GM23338 (cell line): ENCODE measurements around the gene MYO7B. TPM values are rescaled to one million over a fixed set of nuclear protein-coding genes. Genes with fewer than 3 reads are reported as not detected.
A peak's percentile ranks its signal among the peaks of the same experiment; 100 is the strongest.

ENCODE experiments used
- ATAC-seq: fragments of 200-7000 bp; cut with Tn5 transposase; 3 replicates; pipeline ENCODE4 v1.9.1; 2020
- DNase-seq: peaks from one replicate; pipeline ENCODE4 v3.0.0-alpha.2; 2015; ENCODE audit warnings: low spot score
- H2AFZ ChIP-seq: fragments of 200-600 bp; sonication (generic); 2 replicates; pipeline ENCODE4 v1.8.0; 2016; ENCODE audit warnings: antibody characterized with exemption, mild to moderate bottlenecking, moderate library complexity
- H3F3A ChIP-seq: fragments of 200-600 bp; sonication (generic); replicated peaks from 2 replicates; pipeline ENCODE4 v1.8.0; 2017; ENCODE audit warnings: antibody characterized with exemption, mixed run types, low read depth
- H3K27ac ChIP-seq: fragments of 200-600 bp; sonication (generic); 2 replicates; pipeline ENCODE4 v1.6.1; 2016; ENCODE audit warnings: low read depth
- H3K27me3 ChIP-seq: fragments of 200-600 bp; sonication (generic); 2 replicates; pipeline ENCODE4 v1.8.0; 2016; ENCODE audit warnings: mild to moderate bottlenecking, mixed run types, moderate library complexity; ENCODE audit not compliant: insufficient read depth
- H3K36me3 ChIP-seq: fragments of 200-600 bp; sonication (generic); 2 replicates; pipeline ENCODE4 v1.8.0; 2016; ENCODE audit warnings: mild to moderate bottlenecking; ENCODE audit not compliant: insufficient read depth
- H3K4me1 ChIP-seq: fragments of 200-600 bp; sonication (generic); 2 replicates; pipeline ENCODE4 v1.8.0; 2016; ENCODE audit warnings: mild to moderate bottlenecking, moderate library complexity; ENCODE audit not compliant: insufficient read depth
- H3K4me2 ChIP-seq: fragments of 200-600 bp; sonication (generic); 2 replicates; pipeline ENCODE4 v1.7.1; 2017; ENCODE audit warnings: mixed run types
- H3K4me3 ChIP-seq: fragments of 200-600 bp; sonication (generic); 2 replicates; pipeline ENCODE4 v1.6.1; 2016; ENCODE audit warnings: mixed run types
- H3K79me2 ChIP-seq: fragments of 200-600 bp; sonication (generic); replicated peaks from 2 replicates; pipeline ENCODE4 v1.8.0; 2017; ENCODE audit warnings: mild to moderate bottlenecking; ENCODE audit not compliant: insufficient read depth
- H3K9me2 ChIP-seq: fragments of 200-600 bp; sonication (generic); 2 replicates; pipeline ENCODE4 v1.8.0; 2017; ENCODE audit not compliant: insufficient read depth
- H4K20me1 ChIP-seq: fragments of 200-600 bp; sonication (generic); replicated peaks from 2 replicates; pipeline ENCODE4 v1.8.0; 2017; ENCODE audit warnings: mild to moderate bottlenecking; ENCODE audit not compliant: insufficient read depth
- H3K27ac Mint-ChIP-seq: 2 replicates; pipeline ENCODE4 v1.8.0; 2020; ENCODE audit warnings: inconsistent platforms, mild to moderate bottlenecking, moderate library complexity, mixed read lengths
- H3K27me3 Mint-ChIP-seq: 3 replicates; pipeline ENCODE4 v1.8.0; 2022; ENCODE audit warnings: low read depth, mild to moderate bottlenecking, moderate library complexity, mixed read lengths, inconsistent platforms; ENCODE audit not compliant: insufficient read depth, poor library complexity
- H3K36me3 Mint-ChIP-seq: 3 replicates; pipeline ENCODE4 v1.8.0; 2021; ENCODE audit warnings: low read depth, mild to moderate bottlenecking, inconsistent platforms, moderate library complexity, mixed read lengths
- H3K4me1 Mint-ChIP-seq: 3 replicates; pipeline ENCODE4 v1.8.0; 2020; ENCODE audit warnings: mild to moderate bottlenecking, inconsistent platforms, mixed read lengths
- H3K4me3 Mint-ChIP-seq: 3 replicates; pipeline ENCODE4 v1.8.0; 2021; ENCODE audit warnings: moderate library complexity, mild to moderate bottlenecking, inconsistent platforms, mixed read lengths
- H3K9me3 Mint-ChIP-seq: 3 replicates; pipeline ENCODE4 v1.8.0; 2020; ENCODE audit warnings: moderate library complexity, mild to moderate bottlenecking, inconsistent platforms, mixed read lengths
- CREB1 ChIP-seq: fragments of 250-450 bp; sonication (Bioruptor Pico); IDR thresholded peaks from 2 replicates; pipeline ENCODE4 v1.5.0; 2020; ENCODE audit warnings: low read depth, mild to moderate bottlenecking, moderate library complexity
- CTCF ChIP-seq, 2 experiments: fragments of 200-600 bp in 1 of 2; sonication (generic) in 1 of 2; conservative IDR thresholded peaks; 2 replicates each; pipeline versions ENCODE4 v1.5.1 to v1.6.1; 2016 to 2017; ENCODE audit warnings: antibody characterized with exemption in 2 of 2, low read depth in 2 of 2, mild to moderate bottlenecking in 2 of 2, moderate library complexity in 1 of 2
- EZH2 ChIP-seq: fragments of 200-600 bp; sonication (generic); IDR thresholded peaks from one replicate; pipeline ENCODE4 v1.8.0; 2017; ENCODE audit warnings: antibody characterized with exemption, mild to moderate bottlenecking, low read depth; ENCODE audit not compliant: unreplicated experiment
- EZH2phosphoT487 ChIP-seq: fragments of 200-600 bp; sonication (generic); IDR thresholded peaks from one replicate; pipeline ENCODE4 v1.8.1; 2018; ENCODE audit warnings: antibody characterized with exemption; ENCODE audit not compliant: unreplicated experiment
- POLR2AphosphoS5 ChIP-seq: IDR thresholded peaks from 2 replicates; pipeline ENCODE4 v1.6.1; 2016; ENCODE audit warnings: antibody characterized with exemption, low read depth
- STAT1 ChIP-seq: IDR thresholded peaks from one replicate; pipeline ENCODE4 v1.6.1; 2016; ENCODE audit warnings: antibody characterized with exemption; ENCODE audit not compliant: unreplicated experiment
- polyA plus RNA-seq: library from polyadenylated mRNA; unstranded; fragments of >200 nt; fragmentation: Nextera tagmentation; extraction: Ambion mirVana; gene quantifications from 2 replicates; pipeline ENCODE4 v1.2.1, GENCODE V29; 2016
- total RNA-seq: library from RNA; depleted of rRNA; stranded (reverse); fragments of >200 nt; shearing (Covaris generic); gene quantifications from 2 replicates; pipeline ENCODE4 v1.2.3, GENCODE V29; 2014
- TF ChIP-seq, protein P1 (sequence below): fragments of 250-450 bp; sonication (Bioruptor Pico); IDR thresholded peaks from 2 replicates; pipeline ENCODE4 v1.5.0; 2020; ENCODE audit warnings: mild to moderate bottlenecking, moderate library complexity

Gene MYO7B
- total and polyA plus RNA-seq, 2 experiments from 2014 or later = not detected

DNA sequence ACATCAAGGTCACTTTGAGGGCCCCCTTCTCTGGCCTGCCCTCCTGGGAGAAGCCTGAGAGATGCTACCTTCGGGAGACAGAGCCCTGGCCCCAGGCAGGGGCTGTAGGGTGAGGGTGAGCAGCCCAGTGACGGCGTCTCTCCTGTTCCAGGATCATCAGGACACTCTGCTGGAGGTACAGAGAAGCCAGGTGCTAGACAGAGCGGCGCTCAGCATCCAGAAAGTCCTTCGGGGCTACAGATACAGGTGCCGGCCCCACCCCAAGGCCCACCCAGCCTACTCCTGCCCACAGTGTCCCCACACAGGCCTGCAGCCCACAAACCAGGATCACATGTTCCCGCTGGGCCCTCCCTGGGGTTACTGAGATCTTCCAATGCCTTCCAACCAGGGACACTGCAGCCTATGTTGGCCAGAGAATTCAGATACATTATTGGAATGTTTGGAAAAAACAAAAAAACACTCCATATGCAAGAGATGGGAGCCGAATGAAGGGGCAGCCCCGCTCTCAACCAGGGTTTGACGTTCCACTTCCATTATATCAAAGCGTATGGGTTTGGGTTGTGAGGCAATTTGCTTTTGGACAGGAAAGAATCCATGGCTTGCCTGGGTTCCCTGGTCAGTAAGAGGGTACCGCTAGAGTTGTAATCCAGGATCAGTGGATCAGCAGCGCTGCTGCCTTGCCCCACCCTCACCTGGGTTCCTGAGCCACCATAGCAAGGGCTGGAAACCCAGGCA is 61.0 kb downstream of the MYO7B start (continued):
- no peak for TF ChIP-seq EZH2
- TF ChIP-seq, protein P1, sequence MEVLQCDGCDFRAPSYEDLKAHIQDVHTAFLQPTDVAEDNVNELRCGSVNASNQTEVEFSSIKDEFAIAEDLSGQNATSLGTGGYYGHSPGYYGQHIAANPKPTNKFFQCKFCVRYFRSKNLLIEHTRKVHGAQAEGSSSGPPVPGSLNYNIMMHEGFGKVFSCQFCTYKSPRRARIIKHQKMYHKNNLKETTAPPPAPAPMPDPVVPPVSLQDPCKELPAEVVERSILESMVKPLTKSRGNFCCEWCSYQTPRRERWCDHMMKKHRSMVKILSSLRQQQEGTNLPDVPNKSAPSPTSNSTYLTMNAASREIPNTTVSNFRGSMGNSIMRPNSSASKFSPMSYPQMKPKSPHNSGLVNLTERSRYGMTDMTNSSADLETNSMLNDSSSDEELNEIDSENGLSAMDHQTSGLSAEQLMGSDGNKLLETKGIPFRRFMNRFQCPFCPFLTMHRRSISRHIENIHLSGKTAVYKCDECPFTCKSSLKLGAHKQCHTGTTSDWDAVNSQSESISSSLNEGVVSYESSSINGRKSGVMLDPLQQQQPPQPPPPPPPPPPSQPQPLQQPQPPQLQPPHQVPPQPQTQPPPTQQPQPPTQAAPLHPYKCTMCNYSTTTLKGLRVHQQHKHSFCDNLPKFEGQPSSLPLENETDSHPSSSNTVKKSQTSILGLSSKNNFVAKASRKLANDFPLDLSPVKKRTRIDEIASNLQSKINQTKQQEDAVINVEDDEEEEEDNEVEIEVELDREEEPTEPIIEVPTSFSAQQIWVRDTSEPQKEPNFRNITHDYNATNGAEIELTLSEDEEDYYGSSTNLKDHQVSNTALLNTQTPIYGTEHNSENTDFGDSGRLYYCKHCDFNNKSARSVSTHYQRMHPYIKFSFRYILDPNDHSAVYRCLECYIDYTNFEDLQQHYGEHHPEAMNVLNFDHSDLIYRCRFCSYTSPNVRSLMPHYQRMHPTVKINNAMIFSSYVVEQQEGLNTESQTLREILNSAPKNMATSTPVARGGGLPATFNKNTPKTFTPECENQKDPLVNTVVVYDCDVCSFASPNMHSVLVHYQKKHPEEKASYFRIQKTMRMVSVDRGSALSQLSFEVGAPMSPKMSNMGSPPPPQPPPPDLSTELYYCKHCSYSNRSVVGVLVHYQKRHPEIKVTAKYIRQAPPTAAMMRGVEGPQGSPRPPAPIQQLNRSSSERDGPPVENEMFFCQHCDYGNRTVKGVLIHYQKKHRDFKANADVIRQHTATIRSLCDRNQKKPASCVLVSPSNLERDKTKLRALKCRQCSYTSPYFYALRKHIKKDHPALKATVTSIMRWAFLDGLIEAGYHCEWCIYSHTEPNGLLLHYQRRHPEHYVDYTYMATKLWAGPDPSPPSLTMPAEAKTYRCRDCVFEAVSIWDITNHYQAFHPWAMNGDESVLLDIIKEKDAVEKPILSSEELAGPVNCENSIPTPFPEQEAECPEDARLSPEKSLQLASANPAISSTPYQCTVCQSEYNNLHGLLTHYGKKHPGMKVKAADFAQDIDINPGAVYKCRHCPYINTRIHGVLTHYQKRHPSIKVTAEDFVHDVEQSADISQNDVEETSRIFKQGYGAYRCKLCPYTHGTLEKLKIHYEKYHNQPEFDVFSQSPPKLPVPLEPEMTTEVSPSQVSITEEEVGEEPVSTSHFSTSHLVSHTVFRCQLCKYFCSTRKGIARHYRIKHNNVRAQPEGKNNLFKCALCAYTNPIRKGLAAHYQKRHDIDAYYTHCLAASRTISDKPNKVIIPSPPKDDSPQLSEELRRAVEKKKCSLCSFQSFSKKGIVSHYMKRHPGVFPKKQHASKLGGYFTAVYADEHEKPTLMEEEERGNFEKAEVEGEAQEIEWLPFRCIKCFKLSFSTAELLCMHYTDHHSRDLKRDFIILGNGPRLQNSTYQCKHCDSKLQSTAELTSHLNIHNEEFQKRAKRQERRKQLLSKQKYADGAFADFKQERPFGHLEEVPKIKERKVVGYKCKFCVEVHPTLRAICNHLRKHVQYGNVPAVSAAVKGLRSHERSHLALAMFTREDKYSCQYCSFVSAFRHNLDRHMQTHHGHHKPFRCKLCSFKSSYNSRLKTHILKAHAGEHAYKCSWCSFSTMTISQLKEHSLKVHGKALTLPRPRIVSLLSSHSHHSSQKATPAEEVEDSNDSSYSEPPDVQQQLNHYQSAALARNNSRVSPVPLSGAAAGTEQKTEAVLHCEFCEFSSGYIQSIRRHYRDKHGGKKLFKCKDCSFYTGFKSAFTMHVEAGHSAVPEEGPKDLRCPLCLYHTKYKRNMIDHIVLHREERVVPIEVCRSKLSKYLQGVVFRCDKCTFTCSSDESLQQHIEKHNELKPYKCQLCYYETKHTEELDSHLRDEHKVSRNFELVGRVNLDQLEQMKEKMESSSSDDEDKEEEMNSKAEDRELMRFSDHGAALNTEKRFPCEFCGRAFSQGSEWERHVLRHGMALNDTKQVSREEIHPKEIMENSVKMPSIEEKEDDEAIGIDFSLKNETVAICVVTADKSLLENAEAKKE (CRISPR knock-in tag) = no peak
- TF ChIP-seq EZH2phosphoT487 = no peak
- no peak for TF ChIP-seq CREB1 (CRISPR knock-in tag)
- TF ChIP-seq POLR2AphosphoS5 = no peak

DNA sequence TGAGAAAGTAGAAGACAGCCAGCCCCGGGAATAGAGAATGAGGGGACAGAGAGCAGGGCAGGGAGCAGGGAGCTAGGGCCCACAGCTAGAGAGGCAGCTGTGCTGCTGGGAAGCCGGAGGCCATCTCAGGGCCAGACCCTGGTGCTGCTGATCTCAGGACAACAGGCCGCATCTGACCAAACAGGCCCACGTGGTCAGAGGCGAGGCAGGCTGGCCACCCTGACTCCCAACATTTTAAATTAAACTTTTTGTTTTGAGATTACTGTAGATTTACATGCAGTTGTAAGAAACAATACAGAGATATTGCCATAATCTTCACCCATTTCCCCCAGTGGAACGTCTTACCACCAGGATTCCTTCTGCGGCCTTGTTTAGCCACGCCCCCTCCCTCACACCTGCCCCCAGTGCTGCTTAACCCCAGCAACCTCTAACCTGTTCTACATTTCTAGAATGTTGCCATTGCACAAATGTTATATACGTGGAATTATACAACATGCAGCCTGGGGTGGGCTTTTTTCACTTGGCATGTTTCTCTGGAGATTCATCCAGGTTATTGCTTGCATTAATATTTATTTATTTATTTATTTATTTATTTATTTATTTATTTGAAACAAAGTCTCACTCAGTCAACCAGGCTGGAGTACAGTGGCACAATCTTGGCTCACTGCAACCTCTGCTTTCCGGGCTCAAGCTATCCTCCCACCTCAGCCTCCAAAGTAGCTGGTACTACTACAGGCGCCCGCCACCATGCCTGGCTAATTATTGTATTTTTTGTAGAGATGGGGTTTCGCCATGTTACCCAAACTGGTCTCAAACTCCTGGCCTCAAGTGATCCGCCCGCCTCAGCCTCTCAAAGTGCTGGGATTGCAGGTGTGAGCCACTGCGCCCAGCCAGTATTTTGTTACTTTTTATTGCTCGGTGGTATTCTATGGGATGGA is 61.8 kb downstream of the MYO7B start:
- H3K4me2 ChIP-seq = no peak overlapping the region
- H3K36me3 Mint-ChIP-seq = no peaks in the 10 kb centered on the region
- no peak overlapping the region for H3K4me3 Mint-ChIP-seq
- H3K9me3 Mint-ChIP-seq = no peaks in the 10 kb centered on the region
- no peak overlapping the region for H3K27ac Mint-ChIP-seq
- H3K4me1 Mint-ChIP-seq = no peaks in the 10 kb centered on the region
- H3F3A ChIP-seq = no peaks in the 10 kb centered on the region
- H3K9me2 ChIP-seq = no peaks in the 10 kb centered on the region
- DNase-seq (no peak), ATAC-seq (no peak; the same call in 2 of the 3 replicates)
- no peaks in the 10 kb centered on the region for H3K4me1 ChIP-seq
- no peaks in the 10 kb centered on the region for H3K27me3 ChIP-seq
- H3K79me2 ChIP-seq = no peaks in the 10 kb centered on the region
- H3K27ac ChIP-seq = no peak overlapping the region
- H3K27me3 Mint-ChIP-seq = peaks cover 2% of the 10 kb centered on the region
- no peaks in the 10 kb centered on the region for H4K20me1 ChIP-seq
- H3K36me3 ChIP-seq = no peaks in the 10 kb centered on the region
- H2AFZ ChIP-seq = peak overlapping the region; percentile 28; the same call in 1 of the 2 replicates
- no peak overlapping the region for H3K4me3 ChIP-seq
- TF ChIP-seq STAT1 (no peak), CTCF (conservative IDR thresholded peaks at IDR 0.05; ENCODE audit: low read depth in 2 of 2) (no peak)
